ENCODE data around the gene ZNF107.
"Not testable (repeated sequence)": the region's sequence is repeated elsewhere in the genome, so short reads cannot be mapped to it uniquely, and the experiment has no call there.

The ZNF107 gene

DNA sequence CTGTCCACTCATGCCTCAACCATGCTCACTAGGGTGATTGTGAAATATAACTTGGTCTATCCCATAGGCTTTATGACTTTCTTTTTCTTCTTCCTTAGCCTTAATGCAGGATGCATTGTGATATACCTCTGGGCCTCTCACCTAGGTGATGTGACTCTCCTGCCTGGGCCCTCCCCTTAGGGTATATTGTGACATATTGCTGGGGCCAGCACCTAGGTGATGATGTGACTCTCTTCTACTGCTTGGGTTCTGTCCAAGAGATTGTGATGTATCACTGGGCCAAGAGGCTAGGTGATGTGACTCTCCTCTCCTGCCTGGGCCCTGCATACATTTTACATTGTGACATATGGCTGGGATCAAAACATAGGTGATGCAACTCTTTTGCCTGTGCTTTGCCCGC, 14.7 kb upstream of the ZNF107 start:
- no peak for DNase-seq

DNA sequence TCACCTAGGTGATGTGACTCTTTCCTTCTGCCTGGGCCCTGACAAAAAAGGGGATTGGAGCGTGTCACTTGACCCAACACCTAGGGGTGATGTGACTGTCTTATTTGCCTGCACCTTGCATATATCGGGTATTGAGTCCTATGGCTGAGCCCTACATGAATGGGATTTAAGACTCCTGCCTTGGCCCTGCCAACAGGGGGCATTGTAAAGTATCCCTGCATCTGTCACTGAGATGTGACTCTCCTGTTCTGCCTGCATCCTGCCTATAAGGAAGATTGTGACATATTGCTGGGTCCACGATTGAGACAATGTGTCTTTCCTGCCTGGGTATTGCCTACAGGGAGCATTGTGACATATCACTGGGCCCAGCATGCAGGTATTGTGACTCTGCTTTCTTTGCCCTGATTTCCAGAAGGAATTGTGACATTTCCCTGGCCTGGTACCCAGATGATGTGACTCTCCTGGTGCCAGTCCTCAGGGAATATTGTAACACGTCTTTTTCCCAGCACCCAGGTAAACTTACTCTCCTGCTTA, 14.2 kb upstream of the ZNF107 start:
- no peak for DNase-seq

DNA sequence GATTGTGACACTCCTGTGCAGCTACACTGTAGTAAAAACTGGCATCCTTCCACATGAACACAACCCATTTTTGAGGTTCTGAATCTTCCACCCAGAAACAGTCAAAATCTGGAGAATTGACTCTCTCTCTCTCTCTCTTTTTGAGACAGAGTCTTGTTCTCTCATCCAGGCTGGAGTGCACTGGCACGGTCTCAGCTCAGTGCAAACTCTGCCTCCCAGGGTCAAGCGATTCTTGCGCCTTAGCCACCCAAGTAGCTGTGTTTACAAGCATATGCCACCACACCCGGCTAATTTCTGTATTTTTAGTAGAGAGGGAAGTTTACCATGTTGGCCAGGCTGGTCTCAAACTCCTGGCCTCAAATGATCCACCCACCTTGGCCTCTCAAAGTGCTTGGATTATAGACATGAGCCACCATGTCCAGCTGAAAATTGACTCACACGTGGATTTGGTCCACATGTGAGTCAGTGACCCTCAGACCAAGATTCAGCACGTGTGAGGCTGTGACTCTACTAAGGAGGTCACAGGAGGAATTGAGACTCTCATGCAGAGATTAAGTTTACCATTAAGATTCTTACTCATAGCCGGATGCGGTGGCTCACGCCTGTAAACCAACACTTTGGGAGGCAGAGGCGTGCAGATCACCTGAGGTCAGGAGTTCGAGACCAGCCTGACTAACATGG, 12.1 kb upstream of the ZNF107 start:
- DNase-seq: no peak

DNA sequence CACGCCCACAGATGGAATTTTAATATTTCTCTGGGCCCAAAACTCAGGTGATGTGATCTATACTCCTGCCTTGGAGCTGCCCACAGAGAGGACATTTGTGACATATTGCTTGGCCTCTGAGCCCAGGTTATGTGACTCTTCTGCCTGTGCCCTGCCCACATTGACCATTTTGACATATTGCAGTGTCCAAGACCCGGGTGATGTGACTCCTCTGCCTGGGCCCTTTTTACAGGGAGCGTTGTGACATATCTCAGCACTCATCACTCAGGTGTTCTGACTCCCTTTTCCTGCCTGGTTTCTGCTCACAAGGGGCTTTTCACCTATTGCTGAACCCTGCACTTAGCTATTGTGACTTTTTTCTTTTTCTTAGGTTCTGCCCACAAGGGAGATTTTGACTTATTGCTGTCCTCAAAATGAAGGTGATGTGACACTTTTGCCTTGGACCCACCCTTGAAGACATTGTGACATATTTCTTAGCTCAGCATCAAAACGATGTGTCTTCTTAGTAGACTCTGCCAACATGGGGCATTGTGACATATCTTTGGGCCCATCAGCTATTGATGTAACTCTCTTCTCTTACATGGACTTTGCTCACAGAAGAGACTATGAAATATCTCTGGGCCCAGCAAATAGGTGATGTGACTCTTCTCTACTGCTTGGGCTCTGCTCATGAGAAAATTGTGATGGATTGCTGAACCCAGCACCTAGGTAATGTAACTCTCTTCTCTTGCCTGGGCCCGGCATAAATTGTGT, 11.0 kb upstream of the ZNF107 start:
- DNase-seq: no peak

DNA sequence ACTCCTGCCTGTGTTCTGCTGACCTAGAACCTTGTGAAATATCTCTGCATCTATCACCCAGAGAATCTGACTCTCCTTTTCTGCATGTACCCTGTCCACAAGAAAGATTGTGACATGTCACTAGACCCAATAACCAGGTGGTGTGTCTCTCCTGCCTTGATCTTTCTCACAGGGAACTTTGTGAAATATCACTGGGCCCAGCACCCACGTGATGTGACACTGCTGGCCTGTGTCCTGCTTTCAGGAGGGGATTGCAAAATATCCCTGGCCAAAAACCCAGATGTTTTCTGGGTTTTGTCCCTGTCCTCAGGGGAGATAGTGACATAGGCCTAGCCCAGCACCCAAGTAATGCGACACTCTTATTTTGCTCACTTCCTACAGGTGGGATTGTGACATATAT, 10.1 kb upstream of the ZNF107 start:
- DNase-seq: no peak

DNA sequence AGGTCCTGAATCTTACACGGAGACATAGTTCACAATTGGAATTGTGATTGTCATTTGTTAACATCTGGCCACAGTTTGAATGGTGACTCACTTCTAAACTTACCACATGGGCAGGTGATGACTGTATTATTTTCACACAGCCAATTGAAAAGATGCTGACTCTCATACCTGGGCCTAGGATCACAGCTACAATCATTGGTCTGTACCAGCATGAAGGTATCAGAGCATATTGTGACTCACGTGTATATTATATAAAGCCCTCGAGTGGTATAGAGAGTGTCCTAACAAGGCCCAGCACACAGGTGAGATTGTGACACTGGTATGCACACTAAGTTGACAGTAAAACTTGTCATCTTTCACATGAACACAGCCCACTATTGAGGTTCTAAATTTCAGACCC, 9.4 kb upstream of the ZNF107 start:
- no peak for DNase-seq

DNA sequence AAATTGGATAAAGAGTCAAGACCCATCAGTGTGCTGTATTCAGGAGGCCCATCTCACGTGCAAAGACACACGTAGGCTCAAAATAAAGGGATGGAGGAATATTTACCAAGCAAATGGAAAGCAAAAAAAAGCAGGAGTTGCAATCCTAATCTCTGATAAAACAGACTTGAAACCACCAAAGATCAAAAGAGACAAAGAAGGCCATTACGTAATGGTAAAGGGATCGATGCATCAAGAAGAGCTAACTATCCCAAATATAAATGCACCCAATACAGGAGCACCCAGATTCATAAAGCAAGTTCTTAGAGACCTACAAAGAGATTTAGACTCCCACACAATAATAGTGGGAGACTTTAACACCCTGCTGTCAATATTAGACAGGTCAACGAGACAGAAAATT, 3.8 kb upstream of the ZNF107 start:
- DNase-seq: not testable (repeated sequence)

DNA sequence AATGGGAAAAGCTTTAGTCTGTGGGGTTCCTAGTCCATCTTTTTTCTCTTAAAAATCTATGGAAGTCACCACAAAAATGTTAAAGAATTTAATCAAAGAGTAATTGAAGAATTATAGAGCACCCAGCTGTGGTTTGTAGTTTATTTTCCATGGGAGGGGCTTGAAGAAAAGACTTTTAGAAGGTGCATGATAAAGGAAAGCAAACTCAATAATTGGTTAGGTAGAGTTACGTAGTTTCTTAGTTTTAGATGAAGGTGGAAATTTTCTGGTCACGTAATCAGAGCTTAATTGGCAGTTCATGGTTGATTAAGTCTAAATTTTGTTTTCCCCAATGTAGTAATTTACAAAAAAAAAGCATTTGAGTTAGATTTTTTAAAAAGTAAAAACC, 724 bp downstream of the ZNF107 start:
- no peak for DNase-seq

DNA sequence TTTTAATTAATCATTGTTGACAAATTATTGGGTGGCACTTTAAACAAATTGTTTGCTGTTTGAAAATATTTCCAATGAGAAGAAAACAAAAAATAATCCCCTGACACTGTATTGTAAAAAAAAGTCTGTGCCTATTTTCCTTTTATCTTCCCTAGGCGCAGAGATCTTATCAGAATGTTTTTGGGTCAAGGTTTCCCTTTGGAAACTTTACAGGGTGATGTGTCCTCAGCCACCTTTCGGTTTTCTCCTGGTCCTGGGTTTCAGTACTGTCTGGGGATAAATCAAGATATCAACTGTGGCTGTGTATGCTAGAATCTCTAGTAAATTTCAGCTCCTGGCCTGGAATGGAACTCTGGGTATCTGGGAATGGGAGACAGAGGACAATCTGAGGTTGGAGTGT, 1.4 kb downstream of the ZNF107 start:
- no peak for DNase-seq

DNA sequence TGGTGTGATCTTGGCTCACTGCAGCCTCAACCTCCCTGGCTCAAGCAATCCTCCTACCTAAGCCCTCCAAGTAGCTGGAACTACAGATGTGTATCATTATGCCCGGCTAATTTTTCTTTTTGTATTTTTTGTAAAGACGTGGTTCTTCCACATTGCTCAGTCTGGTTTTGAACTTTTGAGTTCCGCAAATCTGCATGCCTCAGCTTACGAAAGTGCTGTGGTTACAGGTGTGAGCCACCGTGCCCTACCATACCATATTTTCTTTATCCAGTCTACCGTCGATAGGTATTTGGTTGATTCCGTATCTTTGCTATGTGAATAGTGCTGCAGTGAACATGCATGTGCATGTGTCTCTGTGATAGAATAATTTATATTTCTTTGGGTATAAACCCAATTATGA, 6.5 kb downstream of the ZNF107 start:
- DNase-seq: no peak

DNA sequence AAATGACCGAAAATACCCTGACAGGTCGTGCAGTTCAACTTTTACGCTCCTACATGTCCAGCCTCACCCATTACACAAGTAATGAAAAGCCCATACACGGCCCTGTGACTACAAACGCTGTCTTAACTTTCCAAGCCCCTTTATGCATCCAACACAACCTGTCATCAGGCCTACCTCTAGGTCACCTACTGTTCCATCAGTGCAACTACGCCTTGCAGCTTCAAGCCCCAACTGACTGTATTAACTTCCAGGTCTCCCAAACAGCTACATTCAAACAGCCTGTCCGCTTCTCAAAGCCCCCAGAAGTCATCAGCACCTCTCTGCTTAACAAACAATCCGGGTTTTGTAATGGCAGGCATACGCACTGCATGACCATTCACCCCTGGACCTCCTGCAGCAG, 19.2 kb downstream of the ZNF107 start:
- no peak for DNase-seq

DNA sequence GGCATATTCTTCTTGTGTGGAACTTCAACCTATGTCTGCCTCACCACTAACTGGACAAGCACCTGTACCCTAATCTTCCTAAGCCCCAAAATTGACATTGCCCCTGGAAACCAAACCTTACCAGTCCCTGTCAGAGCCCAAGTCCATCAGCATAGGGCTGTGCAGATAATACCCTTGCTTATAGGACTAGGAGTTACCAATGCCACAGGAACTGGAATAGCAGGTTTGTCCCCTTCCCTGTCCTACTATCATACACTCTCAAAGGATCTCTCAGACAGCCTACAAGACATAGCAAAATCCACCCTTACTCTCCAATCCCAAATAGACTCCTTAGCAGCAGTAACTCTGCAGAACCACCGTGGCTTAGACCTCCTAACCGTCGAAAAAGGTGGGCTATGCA, 19.8 kb downstream of the ZNF107 start:
- no peak for DNase-seq

DNA sequence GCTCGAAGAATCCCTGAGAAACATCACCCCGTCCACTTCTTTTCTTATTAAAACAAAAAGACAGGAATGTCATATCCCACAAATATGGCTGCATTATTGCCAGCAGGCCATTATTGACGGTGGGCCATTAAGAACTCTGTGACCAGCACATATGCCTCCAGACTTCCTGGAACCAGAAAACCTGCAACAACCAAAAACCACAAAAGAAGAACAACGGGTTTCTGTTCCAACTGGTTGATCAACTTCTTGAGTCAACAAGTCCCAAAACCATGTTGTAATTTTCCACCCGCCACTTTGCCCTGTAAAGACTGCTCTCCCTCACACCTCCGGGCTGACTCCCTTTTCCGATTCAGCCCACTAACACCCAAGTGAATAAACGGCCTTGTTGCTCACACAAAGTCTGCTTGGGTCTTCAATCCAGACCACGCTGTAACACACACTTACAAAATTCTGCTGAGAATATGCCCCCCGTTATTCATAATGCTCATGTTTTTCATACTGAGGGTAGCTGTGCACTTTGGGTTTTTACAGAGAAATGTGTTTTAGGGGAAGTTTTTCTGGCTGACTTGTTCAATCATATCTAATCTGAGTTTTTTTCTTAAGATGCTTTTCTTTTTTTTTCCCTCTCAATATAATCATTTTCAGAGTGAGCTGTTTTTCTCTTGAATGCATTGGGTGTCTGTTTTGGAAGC, 20.7 kb downstream of the ZNF107 start:
- peak; percentile 48 for DNase-seq

DNA sequence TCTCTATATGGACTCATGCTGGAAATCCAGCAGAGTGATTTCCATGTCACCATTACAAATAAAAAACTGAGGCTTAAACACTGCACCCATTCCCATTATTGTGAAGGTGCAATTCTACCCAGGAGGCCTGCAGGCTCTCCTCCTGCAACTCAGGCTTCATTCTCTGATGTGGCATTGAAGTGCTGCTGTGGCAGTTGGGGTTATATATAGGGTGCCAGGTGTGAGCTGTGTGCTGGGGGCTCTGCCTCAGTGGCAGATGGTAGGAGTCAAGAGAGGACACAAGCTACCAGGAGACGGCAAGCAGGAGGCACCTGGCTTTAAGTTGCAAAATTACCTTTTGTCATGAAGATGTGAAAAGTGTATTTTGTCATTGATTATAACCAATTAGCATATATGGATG, 21.3 kb downstream of the ZNF107 start:
- DNase-seq: no peak

DNA sequence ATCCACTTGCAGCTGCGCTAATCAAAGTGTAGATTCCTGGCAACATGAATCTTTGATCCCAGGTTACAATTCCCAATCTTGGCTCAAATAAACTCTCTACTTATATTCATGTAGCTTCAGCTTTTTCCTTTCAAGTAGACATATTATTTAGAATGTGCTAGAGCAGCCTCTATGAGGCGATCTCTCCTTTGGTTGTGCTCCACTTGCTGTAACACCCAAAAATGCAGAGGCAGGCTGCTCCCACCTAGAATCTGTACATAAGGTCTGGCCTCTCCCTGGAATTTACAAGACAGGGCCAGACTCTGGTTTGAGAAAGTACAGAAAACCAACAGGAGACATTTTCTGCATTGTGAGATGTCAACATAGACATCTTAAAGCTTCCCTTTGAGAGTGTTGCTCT, 23.1 kb downstream of the ZNF107 start:
- DNase-seq: no peak

DNA sequence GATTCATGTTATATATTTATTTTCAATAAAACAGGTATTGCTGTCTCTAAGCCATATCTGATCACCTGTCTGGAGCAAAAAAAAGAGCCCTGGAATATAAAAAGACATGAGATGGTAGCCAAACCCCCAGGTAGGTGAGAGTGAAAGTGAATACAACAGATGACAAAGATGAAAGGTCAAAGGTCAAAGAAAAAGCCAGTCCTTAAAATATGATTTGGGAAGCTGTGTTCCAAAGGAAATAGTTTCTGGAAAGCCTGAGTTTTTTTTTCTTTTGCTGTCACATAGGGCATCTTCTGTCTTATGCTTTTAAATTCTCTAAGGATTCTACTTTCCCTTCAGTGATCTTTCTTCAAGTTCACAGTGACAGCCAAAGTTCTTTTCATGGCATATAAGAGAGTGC, 25.9 kb downstream of the ZNF107 start:
- DNase-seq: no peak

DNA sequence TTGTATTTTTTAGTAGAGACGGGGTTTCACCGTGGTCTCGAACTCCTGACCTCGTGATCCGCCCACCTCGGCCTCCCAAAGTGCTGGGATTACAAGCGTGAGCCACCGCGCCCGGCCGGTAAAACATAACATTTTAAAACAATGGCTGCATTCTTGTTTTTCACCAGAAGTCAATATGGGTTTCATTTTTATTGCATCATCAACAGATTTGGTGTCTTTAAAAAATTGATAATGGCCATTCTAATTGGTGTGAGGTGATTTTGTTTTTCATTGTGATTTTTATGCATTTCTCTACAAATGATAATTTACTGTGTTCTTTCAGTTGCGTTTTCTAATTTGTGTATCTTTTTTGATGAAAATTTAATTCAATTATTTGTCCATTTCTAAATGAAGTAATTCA, 31.9 kb downstream of the ZNF107 start:
- DNase-seq: not testable (repeated sequence)

DNA sequence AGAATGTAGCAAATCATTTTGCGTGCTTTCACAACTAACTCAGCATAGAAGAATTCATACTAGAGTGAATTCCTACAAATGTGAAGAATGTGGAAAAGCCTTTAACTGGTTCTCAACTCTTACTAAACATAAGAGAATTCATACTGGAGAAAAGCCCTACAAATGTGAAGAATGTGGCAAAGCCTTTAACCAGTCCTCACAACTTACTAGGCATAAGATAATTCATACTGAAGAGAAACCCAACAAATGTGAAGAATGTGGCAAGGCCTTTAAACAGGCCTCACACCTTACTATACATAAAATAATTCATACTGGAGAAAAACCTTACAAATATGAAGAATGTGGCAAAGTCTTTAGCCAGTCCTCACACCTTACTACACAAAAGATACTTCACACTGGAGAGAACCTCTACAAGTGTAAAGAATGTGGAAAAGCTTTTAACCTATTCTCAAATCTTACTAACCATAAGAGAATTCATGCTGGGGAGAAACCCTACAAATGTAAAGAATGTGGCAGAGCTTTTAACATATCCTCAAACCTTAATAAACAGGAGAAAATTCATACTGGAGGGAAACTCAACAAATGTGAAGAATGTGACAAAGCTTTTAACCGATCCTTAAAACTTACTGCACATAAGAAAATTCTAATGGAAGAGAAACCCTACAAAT, 40.8 kb downstream of the ZNF107 start:
- no peak for DNase-seq

DNA sequence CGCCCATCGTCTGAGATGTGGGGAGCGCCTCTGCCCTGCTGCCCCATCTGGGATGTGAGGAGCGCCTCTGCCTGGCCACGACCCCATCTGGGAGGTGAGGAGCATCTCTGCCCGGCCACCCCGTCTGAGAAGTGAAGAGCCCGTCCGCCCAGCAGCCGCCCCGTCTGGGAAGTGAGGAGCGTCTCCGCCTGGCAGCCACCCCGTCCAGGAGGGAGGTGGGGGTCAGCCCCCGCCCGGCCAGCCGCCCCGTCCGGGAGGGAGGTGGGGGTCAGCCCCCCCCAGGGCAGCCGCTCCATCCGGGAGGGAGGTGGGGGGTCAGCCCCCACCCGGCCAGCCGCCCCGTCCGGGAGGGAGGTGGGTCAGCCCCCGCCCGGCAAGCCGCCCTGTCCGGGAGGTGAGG, 52.0 kb downstream of the ZNF107 start:
- not testable (repeated sequence) for DNase-seq

DNA sequence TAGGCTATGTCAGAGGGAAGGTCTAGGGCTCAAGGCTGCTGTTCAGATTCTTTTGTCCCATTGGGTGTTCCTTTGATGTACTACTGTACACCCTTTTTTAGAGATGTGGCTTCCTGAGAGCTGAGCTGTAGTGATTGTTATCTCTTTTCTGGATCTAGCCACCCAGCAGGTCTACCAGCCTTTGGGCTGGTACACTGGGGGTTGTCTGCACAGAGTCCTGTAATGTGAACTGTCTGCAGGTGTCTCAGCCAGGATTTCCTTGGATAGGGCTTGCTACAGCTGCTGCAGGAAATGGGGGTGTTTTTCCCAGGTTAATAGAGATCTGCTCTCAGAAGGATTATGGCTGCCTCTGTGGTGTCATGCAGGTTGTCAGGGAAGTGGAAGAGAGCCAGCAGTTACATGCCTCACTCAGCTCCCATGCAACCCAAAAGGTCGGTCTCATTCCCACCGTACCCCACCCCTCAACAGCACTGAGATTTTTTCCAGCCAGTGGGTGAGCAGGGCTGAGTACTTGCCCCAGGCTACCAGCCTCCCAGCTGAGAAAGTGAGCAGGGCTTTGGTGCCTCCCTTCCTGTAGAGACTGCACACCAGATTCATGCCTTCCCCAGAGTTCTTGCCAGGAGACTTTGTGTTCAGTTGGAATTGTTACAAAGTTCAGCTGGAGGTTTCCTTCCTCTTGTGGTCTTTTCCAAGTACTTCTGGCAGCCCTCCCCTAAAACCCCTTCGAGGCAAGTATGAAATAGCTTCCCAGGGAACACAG, 63.3 kb downstream of the ZNF107 start:
- no peak for DNase-seq

DNA sequence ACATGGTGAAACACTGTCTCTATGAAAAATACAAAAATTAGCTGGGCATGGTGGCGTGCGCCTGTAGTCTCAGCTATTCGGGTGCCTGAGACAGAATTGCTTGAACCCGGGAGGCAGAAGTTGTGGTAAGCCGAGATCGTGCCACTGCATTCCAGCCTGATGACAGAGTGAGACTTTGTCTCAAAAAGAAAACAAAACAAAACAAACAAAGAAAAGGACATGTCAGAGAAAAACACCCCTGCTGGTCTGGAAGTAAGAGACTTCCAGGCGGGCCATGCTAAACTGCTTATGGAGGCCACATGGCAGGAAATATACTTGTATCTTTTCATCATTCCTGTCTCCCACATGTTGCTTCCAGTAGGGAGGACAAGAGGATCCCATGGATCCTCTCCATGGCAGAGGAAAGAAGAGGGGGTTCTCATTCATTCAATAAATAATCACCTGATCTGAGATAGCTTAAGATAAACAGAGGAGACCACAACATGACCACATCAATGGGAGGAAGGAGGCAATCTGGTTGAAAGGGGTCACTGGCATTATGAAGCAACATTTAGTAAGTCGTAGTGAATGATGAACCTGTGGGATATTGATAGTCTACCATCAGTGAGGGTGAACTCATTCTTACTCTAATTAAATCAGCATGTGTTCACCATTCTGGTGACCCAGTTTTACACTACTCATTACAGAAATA, 67.8 kb downstream of the ZNF107 start:
- no peak for DNase-seq

DNA sequence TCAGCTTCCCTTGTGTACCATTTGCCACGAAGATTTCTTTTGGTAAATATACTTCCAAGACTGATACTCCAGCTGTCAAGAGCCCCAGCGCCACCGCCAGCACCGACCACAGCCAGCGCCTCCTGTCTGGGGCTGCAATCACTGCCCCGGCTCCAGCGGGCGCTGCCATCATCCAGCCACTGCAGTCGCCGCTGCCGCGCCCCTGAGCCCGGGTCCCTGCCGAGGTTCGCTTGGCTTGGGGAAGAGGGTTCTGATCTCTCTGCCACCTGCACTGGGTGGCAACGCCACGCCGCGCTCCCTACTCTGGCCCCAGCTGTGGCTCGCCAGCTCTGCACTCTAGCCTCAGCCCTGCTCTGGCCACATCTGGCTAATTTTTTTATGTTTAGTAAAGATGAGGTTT, 70.6 kb downstream of the ZNF107 start:
- DNase-seq: no peak

All from KG1 (cell line).